ENCODE results near the gene KIR2DL3.
"Not testable (repeated sequence)": the region's sequence is repeated elsewhere in the genome, so short reads cannot be mapped to it uniquely, and the experiment has no call there.

KIR2DL3 gene

GRCh38 chr19:54738306-54738705 is at the start of gene KIR2DL3:
Gene KIR2DL3 (plus strand): TSS chr19:54738513. CDS start chr19:54738546, 33 bp downstream.
- not testable (repeated sequence) for H3K9me3 ChIP-seq (ENCODE audit: control insufficient read depth in 1 of 2, low read length in 2 of 2)

DNA sequence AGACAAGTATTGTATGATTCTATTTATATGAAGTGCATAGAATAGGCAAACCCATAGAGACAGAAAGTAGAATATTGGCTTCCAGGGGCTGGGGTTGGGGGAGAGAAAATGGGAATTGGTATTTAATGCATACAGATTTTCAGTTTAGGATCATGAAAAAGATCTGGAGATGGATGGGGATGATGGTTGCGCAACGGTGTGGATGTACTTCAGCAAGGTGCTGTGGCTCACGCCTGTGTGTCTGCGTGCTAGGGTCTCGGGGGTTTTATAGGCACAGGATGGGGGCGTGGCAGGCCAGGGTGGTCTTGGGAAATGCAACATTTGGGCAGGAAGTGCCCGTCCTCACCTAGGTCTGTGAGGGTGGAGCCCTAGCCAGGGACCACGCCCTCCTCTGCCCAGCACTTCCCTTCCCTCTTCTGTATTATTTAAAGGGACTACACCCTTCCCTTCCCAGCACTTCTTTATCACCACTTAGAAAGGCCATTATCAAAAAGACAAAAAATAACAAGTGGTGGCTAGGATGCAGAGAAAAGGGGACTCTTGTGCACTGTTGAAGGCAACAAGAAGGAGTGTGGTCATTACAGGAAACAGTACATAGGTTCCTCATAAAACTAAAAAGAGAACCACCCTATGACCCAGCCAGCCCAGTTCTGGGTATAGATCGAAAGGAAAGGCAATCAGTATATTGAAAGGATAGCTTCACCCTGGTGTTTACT is 46.6 kb upstream of the KIR2DL3 start:
- Histone ChIP-seq H3K4me3 (ENCODE audit: low read depth in 1 of 2, low read length in 2 of 2) (no peak overlapping the region), H3K9me3 (ENCODE audit: control insufficient read depth in 1 of 2, low read length in 2 of 2) (no peaks in the 10 kb centered on the region), H3K36me3 (ENCODE audit: control insufficient read depth in 1 of 2, insufficient read depth in 2 of 2, low read length in 2 of 2) (no peaks in the 10 kb centered on the region), H3K4me1 (ENCODE audit: control insufficient read depth in 1 of 2, insufficient read depth in 2 of 2, low read length in 2 of 2) (no peaks in the 10 kb centered on the region), H3K27me3 (ENCODE audit: control insufficient read depth in 1 of 2, insufficient read depth in 2 of 2, low read length in 2 of 2) (no peaks in the 10 kb centered on the region), H3K27ac (ENCODE audit: low read depth, low read length) (no peak overlapping the region), H3K9ac (ENCODE audit: low read depth in 1 of 2, low read length in 2 of 2) (no peak overlapping the region)

More at GRCh38 chr19:54738306-54738705, at the start of gene KIR2DL3:
- H3K4me3 ChIP-seq (ENCODE audit: low read depth in 1 of 2, low read length in 2 of 2); H3K27ac ChIP-seq (ENCODE audit: low read depth, low read length); H3K4me1 ChIP-seq (ENCODE audit: control insufficient read depth in 1 of 2, insufficient read depth in 2 of 2, low read length in 2 of 2); H3K36me3 ChIP-seq (ENCODE audit: control insufficient read depth in 1 of 2, insufficient read depth in 2 of 2, low read length in 2 of 2); H3K9ac ChIP-seq (ENCODE audit: low read depth in 1 of 2, low read length in 2 of 2); H3K27me3 ChIP-seq (ENCODE audit: control insufficient read depth in 1 of 2, insufficient read depth in 2 of 2, low read length in 2 of 2): not testable (repeated sequence)

- no peak overlapping the region for H3K4me3 ChIP-seq (ENCODE audit: low read depth in 1 of 2, low read length in 2 of 2)
- H3K9me3 ChIP-seq (ENCODE audit: control insufficient read depth in 1 of 2, low read length in 2 of 2), result no peaks in the 10 kb centered on the region
- H3K27ac ChIP-seq (ENCODE audit: low read depth, low read length), result no peak overlapping the region
- H3K4me1 ChIP-seq (ENCODE audit: control insufficient read depth in 1 of 2, insufficient read depth in 2 of 2, low read length in 2 of 2), result no peaks in the 10 kb centered on the region
- no peaks in the 10 kb centered on the region for H3K36me3 ChIP-seq (ENCODE audit: control insufficient read depth in 1 of 2, insufficient read depth in 2 of 2, low read length in 2 of 2)
- no peak overlapping the region for H3K9ac ChIP-seq (ENCODE audit: low read depth in 1 of 2, low read length in 2 of 2)
- H3K27me3 ChIP-seq (ENCODE audit: control insufficient read depth in 1 of 2, insufficient read depth in 2 of 2, low read length in 2 of 2), result no peaks in the 10 kb centered on the region
Measured at GRCh38 chr19:54692298-54692615, 46.1 kb upstream of the KIR2DL3 start.

- H3K9me3 ChIP-seq (ENCODE audit: control insufficient read depth in 1 of 2, low read length in 2 of 2), result no peaks in the 10 kb centered on the region
- no peaks in the 10 kb centered on the region for H3K27me3 ChIP-seq (ENCODE audit: control insufficient read depth in 1 of 2, insufficient read depth in 2 of 2, low read length in 2 of 2)
- H3K4me3 ChIP-seq (ENCODE audit: low read depth in 1 of 2, low read length in 2 of 2), result no peak overlapping the region
- no peaks in the 10 kb centered on the region for H3K4me1 ChIP-seq (ENCODE audit: control insufficient read depth in 1 of 2, insufficient read depth in 2 of 2, low read length in 2 of 2)
- H3K36me3 ChIP-seq (ENCODE audit: control insufficient read depth in 1 of 2, insufficient read depth in 2 of 2, low read length in 2 of 2), result no peaks in the 10 kb centered on the region
- no peak overlapping the region for H3K9ac ChIP-seq (ENCODE audit: low read depth in 1 of 2, low read length in 2 of 2)
- no peak overlapping the region for H3K27ac ChIP-seq (ENCODE audit: low read depth, low read length)
Measured at GRCh38 chr19:54694648-54695047, 43.7 kb upstream of the KIR2DL3 start.

- no peak overlapping the region for H3K9ac ChIP-seq (ENCODE audit: low read depth in 1 of 2, low read length in 2 of 2)
- H3K9me3 ChIP-seq (ENCODE audit: control insufficient read depth in 1 of 2, low read length in 2 of 2), result no peaks in the 10 kb centered on the region
Measured at GRCh38 chr19:54696117-54696548, 42.2 kb upstream of the KIR2DL3 start.

DNA sequence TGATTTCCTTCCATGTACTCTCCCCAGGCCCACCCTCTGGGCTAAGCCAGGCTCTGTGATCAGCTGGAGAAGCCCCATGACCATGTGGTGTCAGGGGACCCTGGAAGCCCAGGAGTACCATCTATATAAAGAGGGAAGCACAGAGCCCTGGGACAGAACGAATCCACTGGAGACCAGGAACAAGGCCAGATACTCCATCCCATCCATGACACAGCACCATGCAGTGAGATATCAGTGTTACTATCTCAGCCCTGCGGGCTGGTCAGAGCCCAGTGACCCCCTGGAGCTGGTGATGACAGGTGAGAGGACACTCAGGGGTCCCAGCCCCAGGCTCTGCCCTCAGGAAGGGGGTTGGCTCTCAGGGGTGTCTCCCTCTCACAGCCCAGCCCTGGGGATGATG is 41.5 kb upstream of the KIR2DL3 start:
- Histone ChIP-seq H3K36me3 (ENCODE audit: control insufficient read depth in 1 of 2, insufficient read depth in 2 of 2, low read length in 2 of 2) (no peaks in the 10 kb centered on the region), H3K27ac (ENCODE audit: low read depth, low read length) (no peak overlapping the region), H3K4me3 (ENCODE audit: low read depth in 1 of 2, low read length in 2 of 2) (no peak overlapping the region), H3K9me3 (ENCODE audit: control insufficient read depth in 1 of 2, low read length in 2 of 2) (no peaks in the 10 kb centered on the region), H3K27me3 (ENCODE audit: control insufficient read depth in 1 of 2, insufficient read depth in 2 of 2, low read length in 2 of 2) (no peaks in the 10 kb centered on the region), H3K4me1 (ENCODE audit: control insufficient read depth in 1 of 2, insufficient read depth in 2 of 2, low read length in 2 of 2) (no peaks in the 10 kb centered on the region), H3K9ac (ENCODE audit: low read depth in 1 of 2, low read length in 2 of 2) (no peak overlapping the region)

More at GRCh38 chr19:54696117-54696548, 42.2 kb upstream of the KIR2DL3 start:
- H3K27me3 ChIP-seq (ENCODE audit: control insufficient read depth in 1 of 2, insufficient read depth in 2 of 2, low read length in 2 of 2), result no peaks in the 10 kb centered on the region
- no peaks in the 10 kb centered on the region for H3K4me1 ChIP-seq (ENCODE audit: control insufficient read depth in 1 of 2, insufficient read depth in 2 of 2, low read length in 2 of 2)
- H3K4me3 ChIP-seq (ENCODE audit: low read depth in 1 of 2, low read length in 2 of 2), result no peak overlapping the region
- no peaks in the 10 kb centered on the region for H3K36me3 ChIP-seq (ENCODE audit: control insufficient read depth in 1 of 2, insufficient read depth in 2 of 2, low read length in 2 of 2)
- H3K27ac ChIP-seq (ENCODE audit: low read depth, low read length), result no peak overlapping the region

GRCh38 chr19:54697716-54698115 is 40.6 kb upstream of the KIR2DL3 start:
- H3K27me3 ChIP-seq (ENCODE audit: control insufficient read depth in 1 of 2, insufficient read depth in 2 of 2, low read length in 2 of 2); H3K4me3 ChIP-seq (ENCODE audit: low read depth in 1 of 2, low read length in 2 of 2); H3K9me3 ChIP-seq (ENCODE audit: control insufficient read depth in 1 of 2, low read length in 2 of 2); H3K27ac ChIP-seq (ENCODE audit: low read depth, low read length); H3K36me3 ChIP-seq (ENCODE audit: control insufficient read depth in 1 of 2, insufficient read depth in 2 of 2, low read length in 2 of 2); H3K4me1 ChIP-seq (ENCODE audit: control insufficient read depth in 1 of 2, insufficient read depth in 2 of 2, low read length in 2 of 2); H3K9ac ChIP-seq (ENCODE audit: low read depth in 1 of 2, low read length in 2 of 2): not testable (repeated sequence)

- no peak overlapping the region for H3K9ac ChIP-seq (ENCODE audit: low read depth in 1 of 2, low read length in 2 of 2)
- H3K4me3 ChIP-seq (ENCODE audit: low read depth in 1 of 2, low read length in 2 of 2), result no peak overlapping the region
- no peaks in the 10 kb centered on the region for H3K9me3 ChIP-seq (ENCODE audit: control insufficient read depth in 1 of 2, low read length in 2 of 2)
- H3K27ac ChIP-seq (ENCODE audit: low read depth, low read length), result no peak overlapping the region
- H3K27me3 ChIP-seq (ENCODE audit: control insufficient read depth in 1 of 2, insufficient read depth in 2 of 2, low read length in 2 of 2), result no peaks in the 10 kb centered on the region
- H3K36me3 ChIP-seq (ENCODE audit: control insufficient read depth in 1 of 2, insufficient read depth in 2 of 2, low read length in 2 of 2), result no peaks in the 10 kb centered on the region
- no peaks in the 10 kb centered on the region for H3K4me1 ChIP-seq (ENCODE audit: control insufficient read depth in 1 of 2, insufficient read depth in 2 of 2, low read length in 2 of 2)
Measured at GRCh38 chr19:54704928-54705327, 33.4 kb upstream of the KIR2DL3 start.

DNA sequence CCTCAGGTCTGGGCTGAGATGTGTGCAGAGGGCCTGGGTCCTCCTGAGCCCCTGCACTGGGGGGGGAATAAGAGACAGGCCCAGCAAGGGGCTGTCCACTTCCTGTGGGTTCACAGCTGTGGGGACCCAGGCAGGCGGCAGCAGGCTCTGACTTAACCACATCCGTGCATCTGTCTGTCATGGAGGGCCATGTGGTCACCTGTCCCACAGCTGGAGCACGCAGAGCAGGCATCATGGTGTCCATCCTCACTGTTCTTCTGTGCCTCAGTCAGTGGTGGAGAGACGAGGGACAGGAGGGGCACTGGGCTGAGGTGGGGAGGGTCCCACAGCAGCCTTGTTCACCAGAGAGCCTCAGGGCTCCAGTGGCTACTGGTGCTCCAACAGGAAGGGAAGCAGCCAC is 30.4 kb upstream of the KIR2DL3 start:
- no peak overlapping the region for H3K4me3 ChIP-seq (ENCODE audit: low read depth in 1 of 2, low read length in 2 of 2)
- no peaks in the 10 kb centered on the region for H3K36me3 ChIP-seq (ENCODE audit: control insufficient read depth in 1 of 2, insufficient read depth in 2 of 2, low read length in 2 of 2)
- no peak overlapping the region for H3K27ac ChIP-seq (ENCODE audit: low read depth, low read length)
- no peaks in the 10 kb centered on the region for H3K27me3 ChIP-seq (ENCODE audit: control insufficient read depth in 1 of 2, insufficient read depth in 2 of 2, low read length in 2 of 2)
- H3K4me1 ChIP-seq (ENCODE audit: control insufficient read depth in 1 of 2, insufficient read depth in 2 of 2, low read length in 2 of 2), result no peaks in the 10 kb centered on the region
- H3K9ac ChIP-seq (ENCODE audit: low read depth in 1 of 2, low read length in 2 of 2), result no peak overlapping the region
- H3K9me3 ChIP-seq (ENCODE audit: control insufficient read depth in 1 of 2, low read length in 2 of 2), result no peaks in the 10 kb centered on the region

GRCh38 chr19:54708781-54709180 is 29.5 kb upstream of the KIR2DL3 start:
- H3K4me3 ChIP-seq (ENCODE audit: low read depth in 1 of 2, low read length in 2 of 2), result no peak overlapping the region
- H3K27me3 ChIP-seq (ENCODE audit: control insufficient read depth in 1 of 2, insufficient read depth in 2 of 2, low read length in 2 of 2), result no peaks in the 10 kb centered on the region
- no peaks in the 10 kb centered on the region for H3K36me3 ChIP-seq (ENCODE audit: control insufficient read depth in 1 of 2, insufficient read depth in 2 of 2, low read length in 2 of 2)
- no peak overlapping the region for H3K9ac ChIP-seq (ENCODE audit: low read depth in 1 of 2, low read length in 2 of 2)
- H3K9me3 ChIP-seq (ENCODE audit: control insufficient read depth in 1 of 2, low read length in 2 of 2), result no peaks in the 10 kb centered on the region
- H3K27ac ChIP-seq (ENCODE audit: low read depth, low read length), result no peak overlapping the region
- H3K4me1 ChIP-seq (ENCODE audit: control insufficient read depth in 1 of 2, insufficient read depth in 2 of 2, low read length in 2 of 2), result no peaks in the 10 kb centered on the region

Data from duodenal mucosa (tissue), 2 donors.